Epithelial cell of prostate (primary cell): ENCODE data around the gene FGF3.

Experiments used
- DNase-seq: peaks from one replicate; pipeline ENCODE4 v3.0.0-alpha.2; 2011; ENCODE audit warnings: low read depth, low spot score
- H3K27ac ChIP-seq: fragments of 450-650 bp; 2 replicates; pipeline ENCODE4 v1.5.1; 2017; ENCODE audit warnings: mild to moderate bottlenecking

The FGF3 gene

DNA sequence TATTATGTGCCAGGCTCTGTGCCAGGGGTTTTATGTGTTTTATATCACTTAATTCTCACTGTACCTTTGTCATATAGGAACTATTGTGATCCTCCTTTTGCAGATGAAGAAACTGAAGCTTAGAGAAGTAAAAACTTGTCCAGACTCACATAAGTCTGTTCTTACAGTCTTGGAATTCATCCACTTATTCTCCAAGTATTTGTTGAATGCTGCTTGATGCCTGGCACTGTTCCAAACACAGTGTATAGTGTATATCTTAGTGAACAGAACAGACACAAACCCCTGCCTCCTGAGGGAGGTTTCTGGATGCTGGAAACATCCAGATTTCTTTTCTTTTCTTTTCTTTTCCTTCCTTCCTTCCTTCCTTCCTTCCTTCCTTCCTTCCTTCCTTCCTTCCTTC is 29.0 kb upstream of the FGF3 start:
- H3K27ac ChIP-seq = no peak overlapping the region
- no peak for DNase-seq

DNA sequence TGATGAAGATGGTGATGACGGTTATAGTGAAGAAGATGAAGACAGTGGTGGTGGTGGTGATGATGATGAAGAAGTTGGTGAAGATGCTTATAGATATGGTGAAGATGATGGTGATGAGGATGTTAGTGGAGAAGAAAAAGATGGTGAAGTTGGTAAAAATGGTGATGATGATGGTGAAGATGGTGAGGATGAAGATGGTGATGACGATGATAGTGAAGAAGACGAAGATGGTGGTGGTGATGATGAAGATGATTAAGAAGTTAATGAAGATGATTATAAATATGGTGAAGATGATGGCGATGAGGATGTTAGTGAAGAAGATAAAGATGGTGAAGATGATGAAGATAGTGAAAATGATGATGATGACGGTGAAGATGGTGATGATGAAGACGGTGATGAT is 25.2 kb upstream of the FGF3 start:
- no peak overlapping the region for H3K27ac ChIP-seq

DNA sequence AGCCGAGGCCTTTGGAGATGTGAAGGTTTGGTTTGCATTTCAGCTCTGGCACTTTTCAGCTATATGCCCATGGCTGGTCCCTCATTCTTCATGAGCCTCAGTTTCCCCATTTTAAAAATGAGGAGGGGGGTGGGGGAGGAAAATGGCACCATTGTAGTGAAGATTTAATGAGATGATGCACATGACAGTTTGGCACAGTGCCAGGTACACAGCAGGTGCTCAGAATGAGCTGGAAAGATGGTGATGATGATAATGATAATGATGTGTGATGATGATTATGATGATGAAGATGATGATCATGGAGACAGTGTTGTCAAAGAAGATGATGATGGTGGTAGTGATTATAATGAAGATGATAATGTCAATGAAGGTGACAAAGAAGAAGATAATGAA is 24.3 kb upstream of the FGF3 start:
- H3K27ac ChIP-seq = no peak overlapping the region
- DNase-seq = no peak

More for the DNA sequence above, 25.2 kb upstream of the FGF3 start:
- no peak for DNase-seq

DNA sequence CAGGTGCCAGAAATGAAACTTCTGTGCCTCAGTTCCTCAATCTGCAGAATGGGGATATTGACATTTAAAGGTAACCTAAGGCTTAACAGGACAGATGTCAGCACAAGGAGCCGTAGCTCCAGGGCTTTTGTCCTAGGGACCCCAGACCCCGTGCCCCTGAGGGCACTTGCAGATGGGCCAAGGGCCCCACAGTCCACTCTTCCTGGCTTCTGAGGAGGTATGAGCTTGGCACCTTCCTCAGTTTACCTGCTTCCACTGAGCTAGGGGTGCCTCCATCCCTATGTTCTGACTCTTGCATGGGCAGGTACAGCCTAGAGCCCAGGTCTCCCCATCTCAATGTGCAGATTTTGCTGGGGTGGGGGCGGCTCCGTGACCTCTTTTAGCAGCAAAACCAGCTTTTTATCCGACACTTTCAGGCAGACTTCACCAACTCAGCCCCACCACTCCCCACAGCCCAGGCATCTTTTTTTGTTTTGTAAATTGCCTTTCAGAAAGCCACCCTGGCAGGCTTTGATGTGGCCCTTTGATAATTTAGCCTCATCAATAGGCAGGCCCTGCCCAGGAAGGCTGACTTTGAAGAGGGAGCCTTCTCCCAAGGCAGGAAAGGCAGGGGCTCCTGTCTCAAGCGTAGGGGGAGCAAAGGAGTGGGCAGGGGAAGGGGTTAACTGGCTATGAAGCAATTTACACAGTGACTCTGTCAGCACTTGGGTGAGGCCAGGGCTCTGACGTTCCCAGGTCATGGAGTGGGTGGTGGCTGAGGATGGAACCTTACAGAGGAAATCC is 23.7 kb upstream of the FGF3 start:
- H3K27ac ChIP-seq = no peak overlapping the region
- no peak for DNase-seq

DNA sequence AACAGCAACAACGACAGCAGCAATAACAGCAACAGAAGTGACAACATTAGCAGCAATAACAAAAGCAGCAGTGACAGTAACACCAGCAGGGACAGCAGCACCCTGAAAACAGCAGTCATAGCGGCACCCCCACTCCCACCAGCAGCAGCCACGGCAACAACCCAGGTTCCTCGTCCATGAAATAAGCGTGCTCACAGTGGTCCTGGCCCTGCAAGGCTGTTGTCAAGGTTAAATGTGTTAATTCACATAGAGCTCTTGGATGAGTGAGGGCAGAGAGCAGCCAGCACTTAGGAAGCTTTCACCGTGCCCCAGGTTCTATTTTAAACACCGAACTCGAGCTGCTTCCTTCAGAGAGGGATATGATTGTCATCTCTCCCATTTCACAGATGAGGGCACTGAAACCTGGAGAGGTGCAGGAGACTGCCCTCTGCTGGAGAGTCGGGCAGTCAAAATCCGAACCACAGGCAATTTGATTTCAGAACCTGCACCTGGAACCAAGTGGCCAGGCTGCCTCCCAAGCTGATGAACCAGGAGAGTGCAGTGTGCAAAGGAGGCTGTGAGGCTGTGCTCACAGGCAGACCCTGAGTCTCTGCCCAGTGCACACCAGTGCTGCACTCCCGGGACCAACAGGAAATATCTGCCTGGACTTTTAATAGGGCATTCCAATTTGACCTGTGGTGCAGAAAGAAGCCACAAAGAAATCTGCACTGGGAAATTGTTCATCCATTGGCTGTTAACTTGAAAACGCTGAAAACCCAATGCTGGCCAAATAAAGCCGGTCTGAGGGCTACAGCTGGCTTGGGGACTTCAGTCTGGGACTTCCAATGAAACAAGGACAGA is 22.9 kb upstream of the FGF3 start:
- DNase-seq = no peak
- no peak overlapping the region for H3K27ac ChIP-seq

DNA sequence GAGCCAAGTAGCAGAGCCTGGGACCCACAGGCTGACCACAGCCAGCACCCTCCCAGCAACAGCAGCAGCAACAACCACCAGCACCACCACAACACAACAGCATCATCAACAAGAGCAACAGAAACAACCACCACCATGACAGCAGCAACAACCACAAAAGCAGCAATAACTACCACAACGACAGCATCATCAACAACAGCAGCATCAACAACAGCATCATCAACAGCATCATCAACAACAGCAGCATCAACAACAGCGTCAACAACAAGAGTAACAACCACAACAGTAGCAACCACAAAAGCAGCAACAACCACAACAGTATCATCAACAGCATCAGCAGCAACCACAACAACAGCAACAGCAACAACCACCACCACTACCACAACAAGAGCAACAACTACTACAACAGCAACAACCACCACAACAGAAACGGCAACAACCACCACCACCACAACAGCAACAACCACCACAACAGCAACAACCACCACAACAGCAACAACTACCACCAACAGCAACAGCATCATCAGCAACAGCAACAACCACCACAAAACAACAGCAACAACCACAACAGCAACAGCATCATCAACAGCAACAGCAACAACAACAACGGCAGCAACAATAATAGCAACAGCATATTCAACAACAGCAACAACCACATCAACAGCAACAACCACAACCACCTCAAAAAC is 22.1 kb upstream of the FGF3 start:
- no peak for DNase-seq
- no peak overlapping the region for H3K27ac ChIP-seq

DNA sequence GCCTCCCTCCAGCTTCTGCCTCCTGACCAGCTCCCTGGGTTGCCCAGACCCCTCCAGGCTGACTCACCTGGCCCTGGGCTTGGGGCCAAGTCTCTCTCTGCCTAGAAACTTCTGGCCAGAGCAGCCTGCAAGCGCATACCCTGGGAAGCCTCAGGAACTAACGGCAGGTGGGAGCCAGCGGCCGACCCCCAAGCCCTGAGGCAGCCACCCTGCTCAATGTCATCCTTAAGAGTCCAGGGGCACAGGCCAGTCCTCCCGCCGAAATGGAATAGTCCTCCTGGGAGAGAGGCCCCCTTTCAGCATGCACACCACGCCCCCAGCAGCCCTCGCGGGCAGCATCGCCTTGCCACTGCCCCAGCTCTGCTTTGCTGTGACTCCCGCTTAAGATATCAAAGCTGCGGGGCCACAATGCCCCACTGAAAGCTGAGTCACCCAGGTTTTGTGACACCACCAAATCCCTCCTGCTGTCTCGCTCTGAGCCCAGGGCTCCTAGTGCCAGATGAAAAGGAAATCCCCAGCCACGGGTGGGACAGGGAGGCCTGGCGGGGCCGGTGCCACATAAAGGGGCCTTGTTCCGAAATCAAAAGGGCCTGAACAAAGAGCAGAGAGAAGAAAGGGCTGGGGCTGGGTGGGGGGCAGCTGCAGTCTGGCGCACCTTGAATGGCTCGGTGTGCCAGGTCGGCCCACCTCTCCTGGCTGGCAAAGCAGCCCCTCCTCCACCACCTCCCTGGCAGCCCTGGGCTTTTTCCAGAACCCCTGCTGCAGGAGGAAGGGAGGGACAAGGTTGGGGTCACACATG is 21.4 kb upstream of the FGF3 start:
- H3K27ac ChIP-seq = no peak overlapping the region
- DNase-seq = no peak

DNA sequence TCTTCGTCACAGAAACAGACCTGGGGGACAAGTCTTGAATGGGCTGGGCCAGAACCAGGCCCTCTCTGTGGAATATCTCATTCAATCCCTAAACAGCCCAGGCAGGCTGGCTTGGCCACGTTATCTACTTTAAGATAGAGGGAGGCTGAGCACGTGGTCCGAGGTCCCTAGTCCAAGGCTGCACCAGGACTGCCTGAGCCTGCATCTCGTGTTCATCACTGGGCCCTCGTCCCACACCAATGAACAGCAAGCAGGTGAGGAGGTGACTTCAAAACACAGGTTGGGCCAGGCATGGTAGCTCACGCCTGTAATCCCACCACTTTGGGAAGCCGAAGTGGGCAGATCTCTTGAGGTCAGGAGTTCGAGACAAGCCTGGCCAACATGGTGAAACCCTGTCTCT is 20.3 kb upstream of the FGF3 start:
- H3K27ac ChIP-seq = no peak overlapping the region
- no peak for DNase-seq

DNA sequence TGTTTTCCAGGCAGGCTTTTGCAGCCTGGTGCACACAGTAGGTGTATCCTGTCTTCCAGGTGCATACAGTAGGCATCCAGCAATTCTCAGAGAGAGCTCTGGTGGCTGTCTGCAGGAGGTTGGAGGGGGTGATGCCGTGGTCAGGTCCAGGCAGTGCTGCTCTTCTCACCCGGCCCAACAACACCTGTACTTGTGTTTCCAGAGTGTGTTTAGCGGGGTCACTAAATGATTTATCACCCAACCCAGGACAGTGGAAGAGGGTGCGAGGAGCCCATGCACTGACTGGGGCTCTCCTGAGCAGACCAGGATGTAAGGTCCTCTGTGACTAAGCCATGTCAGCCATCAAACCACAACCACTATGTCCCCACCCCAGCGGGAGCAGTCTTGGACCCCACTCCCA is 18.6 kb upstream of the FGF3 start:
- H3K27ac ChIP-seq = no peak overlapping the region
- no peak for DNase-seq

DNA sequence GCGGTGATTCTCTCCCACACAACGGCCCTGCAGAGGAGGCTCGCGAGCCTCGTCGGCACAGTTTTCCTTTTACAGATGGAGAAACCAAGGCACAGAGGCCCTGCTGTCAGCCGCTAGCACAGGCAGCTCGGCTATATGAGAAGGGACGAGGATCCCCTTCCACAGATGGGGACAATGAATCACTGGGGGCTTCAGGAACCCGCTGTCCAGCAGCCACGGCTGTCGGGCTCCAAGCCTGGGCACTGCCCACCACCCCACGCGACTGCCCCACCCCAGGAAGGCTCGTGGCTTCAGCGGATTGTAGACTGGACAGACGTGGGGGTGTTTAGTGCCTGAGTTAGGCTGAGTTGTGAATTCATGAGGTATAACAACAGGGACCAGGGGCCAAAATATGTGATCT is 17.2 kb upstream of the FGF3 start:
- H3K27ac ChIP-seq = no peak overlapping the region
- DNase-seq = no peak

DNA sequence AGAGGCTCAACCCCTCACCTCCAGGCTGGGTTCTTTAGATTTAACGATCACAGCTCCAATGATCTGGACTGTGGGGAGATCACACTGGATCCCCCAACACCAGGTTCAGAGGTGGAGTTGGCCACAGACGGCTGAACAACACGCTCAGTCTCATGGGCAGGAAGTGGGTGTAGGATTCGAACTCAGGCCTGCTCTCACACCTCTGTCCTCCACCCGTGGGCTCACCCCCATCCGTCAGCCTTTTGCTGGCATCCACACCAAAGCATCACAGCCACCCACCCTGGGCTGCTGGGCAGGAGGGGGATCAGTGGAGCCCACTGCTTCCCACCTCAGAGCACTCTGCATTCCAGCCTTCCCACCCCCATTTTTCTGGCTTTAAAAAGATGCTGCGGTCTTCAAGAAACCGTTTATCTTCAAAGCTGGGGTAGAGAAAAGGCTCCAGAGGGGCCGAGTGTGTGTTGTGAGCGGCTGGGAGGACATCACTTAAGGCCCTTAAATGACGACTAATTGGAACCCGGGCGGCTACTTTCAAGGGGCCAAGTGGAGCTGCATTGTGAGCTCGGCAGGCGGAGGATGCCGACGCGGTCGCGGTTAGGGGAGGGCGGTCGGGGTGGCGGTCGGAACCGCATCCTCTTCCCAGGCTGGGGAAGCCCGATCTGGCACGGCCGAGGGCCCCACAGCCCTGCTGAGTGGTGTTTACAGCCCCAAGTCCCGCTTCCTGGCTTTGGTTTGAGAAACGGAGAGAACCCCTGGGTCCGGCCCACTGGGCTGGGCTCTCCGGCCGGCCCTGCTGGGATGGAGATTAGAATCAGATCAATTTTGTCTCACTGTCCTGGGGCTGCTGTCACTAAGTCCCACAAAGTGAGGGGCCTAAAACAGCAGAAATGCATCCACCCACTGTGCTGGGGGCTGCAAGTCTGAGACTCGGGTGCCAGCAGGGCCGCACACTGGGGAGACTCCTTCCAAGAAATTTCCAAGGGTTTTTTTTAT is 15.9 kb upstream of the FGF3 start:
- H3K27ac ChIP-seq = no peak overlapping the region
- DNase-seq = no peak

DNA sequence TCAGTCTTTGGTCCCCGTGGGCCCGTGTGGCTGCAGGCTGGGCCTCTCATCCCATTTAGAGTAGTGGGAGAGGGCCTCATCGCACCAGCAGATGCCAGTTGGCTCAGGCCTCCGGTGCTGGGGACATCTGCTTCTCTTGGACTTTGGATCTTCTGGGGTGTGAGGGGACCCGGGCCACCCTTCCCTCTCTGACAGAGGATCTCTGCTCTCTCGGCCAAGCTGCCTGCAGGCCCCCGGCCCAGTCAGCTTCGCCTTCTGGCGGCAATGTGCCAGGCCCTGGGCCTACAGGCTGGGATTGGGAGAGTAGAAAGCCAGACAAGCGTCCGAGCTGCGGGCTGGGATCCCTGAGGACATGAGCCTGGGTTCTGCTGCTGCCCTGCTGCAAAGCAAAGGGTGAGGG is 15.0 kb upstream of the FGF3 start:
- no peak for DNase-seq
- H3K27ac ChIP-seq = no peak overlapping the region

DNA sequence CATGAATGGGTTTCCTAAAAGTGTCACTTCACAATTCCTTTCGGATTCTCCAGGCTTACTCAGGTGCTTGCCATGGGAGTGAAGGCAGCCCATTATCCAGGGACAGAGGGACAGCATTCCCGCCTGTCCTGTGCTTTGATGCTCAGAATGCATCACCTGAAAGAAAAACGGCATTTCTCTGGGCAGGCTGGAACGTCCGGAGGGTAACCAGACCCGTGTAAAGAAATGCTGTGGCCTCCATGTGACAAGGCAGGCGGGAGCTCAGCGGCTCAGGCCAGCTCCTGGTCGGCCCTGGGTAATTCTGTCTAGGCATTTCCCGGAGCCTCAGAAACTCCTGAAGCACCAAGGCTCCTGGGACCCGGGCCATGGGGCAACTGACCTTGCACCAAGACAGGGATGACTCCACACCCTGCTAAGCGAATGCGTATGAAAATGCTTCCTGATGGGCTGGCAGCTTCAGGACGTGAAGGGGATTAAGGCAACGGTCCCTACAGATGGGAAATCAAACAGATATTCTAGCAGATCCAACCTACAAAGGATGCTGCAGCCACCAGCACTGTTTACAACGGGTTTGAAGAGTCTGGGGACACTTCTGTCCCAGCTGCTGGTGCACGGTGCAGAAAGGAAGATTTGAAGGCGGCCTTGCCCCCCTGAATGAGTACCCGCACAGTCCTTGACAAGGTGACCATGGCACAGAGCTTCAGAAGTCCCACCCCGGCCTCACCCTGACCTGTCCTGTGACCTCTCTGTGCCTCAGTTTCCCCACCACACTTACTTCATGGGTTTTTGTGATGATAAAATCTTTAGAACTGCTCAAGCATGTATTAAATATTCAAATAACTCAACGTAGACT is 13.6 kb upstream of the FGF3 start:
- DNase-seq = no peak
- H3K27ac ChIP-seq = no peak overlapping the region

DNA sequence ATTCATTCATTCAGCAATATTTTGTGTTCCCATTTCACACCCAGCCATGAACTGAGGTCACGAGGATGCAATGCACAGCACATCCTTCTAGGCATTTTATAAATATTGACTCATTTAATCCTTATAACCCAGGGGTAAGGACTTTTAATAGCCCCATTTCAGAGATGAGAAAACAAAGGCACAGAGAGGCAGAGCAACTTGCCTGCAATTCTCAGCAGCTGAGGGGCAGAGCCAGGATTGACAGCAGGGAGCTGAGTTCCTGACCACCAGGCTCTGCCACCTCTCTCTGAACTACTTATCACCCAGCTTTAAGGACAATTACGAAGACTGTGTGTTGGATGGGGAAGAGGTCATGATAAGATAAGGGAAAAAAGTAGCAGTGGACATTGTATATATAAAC is 12.8 kb upstream of the FGF3 start:
- DNase-seq = no peak
- H3K27ac ChIP-seq = no peak overlapping the region

DNA sequence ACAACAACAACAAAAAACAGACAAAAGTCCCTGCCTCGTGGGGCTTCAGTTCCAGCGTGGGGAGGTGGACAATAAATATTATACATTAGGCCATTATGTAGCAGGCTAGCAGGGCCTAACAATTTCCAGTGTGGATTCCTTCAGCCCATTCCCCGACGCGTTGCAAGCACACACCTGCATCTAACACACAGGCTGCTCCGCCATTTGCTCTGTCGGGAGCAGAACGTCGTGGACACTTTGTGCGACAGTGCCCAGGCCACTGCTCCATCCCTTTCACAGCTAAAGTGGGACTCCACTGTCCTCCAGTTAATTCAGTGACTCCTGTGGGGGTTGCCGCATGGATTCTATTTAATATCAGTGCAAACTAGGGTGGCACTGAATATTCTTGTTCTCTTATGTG is 10.9 kb upstream of the FGF3 start:
- DNase-seq = no peak

DNA sequence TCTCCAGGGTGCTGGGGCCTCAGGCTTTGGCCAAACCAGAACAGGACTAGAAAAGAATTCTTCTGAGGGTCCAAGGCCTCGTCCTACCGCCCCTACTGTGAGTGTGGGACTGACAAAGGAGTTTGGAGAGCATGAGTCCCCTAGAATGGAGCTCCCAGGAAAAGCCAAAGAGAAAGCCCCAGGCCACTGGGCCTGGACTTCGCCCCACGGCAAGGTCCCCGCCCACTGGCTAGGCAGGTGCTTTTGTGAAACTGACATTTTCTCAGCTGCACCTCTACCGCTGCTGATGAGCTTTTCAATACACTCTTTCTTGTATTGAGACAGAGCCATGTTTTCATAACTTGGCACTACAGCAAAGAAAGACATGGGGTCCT is 9.7 kb upstream of the FGF3 start:
- DNase-seq = no peak
- H3K27ac ChIP-seq = no peak overlapping the region

More for the DNA sequence above, 10.9 kb upstream of the FGF3 start:
- H3K27ac ChIP-seq = no peak overlapping the region

DNA sequence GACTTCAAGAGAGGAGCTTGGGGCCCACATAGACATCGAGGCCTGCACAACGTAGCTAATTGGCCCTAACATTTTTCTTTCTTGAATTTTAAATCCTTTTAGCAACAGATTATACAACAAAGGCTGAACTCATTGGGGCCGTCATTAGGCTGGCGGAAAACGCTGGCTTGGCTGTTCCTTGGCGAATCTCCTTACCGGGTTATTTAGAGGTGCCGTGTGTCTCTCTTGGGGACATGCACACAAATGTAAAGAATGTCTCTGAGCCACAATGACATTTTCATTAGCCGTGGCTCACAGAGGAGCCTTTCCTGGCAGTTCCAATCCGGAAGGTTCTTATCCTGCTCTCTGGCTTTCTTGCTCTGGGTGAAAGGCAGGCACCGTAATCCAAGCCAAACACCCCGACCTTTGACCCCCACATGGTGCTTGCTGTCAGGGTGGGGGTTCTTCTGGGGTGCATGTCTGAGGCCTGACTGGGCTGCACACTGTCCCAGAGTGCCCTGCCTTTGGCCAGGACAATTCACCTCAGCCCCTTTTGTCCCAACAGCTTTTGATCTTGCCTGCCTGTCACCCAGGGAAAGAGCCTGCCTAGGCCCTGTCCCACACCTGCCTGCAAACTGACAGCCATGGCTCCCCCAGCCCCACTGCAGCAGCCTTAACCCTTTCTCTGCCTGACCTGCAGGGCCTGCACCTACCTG is 9.2 kb upstream of the FGF3 start:
- DNase-seq = no peak
- no peak overlapping the region for H3K27ac ChIP-seq

DNA sequence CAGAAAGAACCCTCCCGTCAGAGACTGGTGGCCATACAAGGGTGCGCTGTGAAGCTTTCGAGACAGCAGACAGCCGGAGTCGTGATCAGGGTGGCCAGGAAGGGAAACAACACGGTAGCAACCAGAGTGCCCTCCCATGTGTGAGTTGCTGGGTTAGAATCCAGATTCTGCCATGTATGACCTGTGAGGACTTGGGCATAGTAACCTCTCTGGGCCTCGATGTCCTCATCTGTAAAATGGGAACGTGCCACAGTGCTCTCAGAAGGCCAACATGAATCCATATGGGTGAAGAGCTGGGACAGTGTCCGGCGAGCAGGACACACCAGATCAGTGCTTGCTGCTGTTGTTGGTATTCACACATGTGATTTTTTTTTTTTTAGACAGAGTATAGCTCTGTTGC is 7.6 kb upstream of the FGF3 start:
- H3K27ac ChIP-seq = no peak overlapping the region
- DNase-seq = no peak
